ENCODE data around the gene NPHP4.

- TF ChIP-seq, protein P1, sequence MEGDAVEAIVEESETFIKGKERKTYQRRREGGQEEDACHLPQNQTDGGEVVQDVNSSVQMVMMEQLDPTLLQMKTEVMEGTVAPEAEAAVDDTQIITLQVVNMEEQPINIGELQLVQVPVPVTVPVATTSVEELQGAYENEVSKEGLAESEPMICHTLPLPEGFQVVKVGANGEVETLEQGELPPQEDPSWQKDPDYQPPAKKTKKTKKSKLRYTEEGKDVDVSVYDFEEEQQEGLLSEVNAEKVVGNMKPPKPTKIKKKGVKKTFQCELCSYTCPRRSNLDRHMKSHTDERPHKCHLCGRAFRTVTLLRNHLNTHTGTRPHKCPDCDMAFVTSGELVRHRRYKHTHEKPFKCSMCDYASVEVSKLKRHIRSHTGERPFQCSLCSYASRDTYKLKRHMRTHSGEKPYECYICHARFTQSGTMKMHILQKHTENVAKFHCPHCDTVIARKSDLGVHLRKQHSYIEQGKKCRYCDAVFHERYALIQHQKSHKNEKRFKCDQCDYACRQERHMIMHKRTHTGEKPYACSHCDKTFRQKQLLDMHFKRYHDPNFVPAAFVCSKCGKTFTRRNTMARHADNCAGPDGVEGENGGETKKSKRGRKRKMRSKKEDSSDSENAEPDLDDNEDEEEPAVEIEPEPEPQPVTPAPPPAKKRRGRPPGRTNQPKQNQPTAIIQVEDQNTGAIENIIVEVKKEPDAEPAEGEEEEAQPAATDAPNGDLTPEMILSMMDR (optimal IDR thresholded peaks at IDR 0.05 in 1 of 3, IDR thresholded peaks at IDR 0.05 in 1 of 3, conservative IDR thresholded peaks at IDR 0.05 in 1 of 3; ENCODE audit: extremely low read depth in 1 of 3, insufficient read depth in 2 of 3, low read length in 3 of 3), result no peak
- TF ChIP-seq EZH2 (IDR thresholded peaks at IDR 0.05; ENCODE audit: low read length), result no peak
Measured at GRCh38 chr1:5977494-5978444, 14.5 kb downstream of the NPHP4 start.
